Measurements from ENCODE around the gene RBMS2. TPM values are rescaled to one million over a fixed set of nuclear protein-coding genes. Genes with fewer than 3 reads are reported as not detected.

RBMS2 gene
- total and polyA plus RNA-seq, 9 of the 15 experiments (the other 6 are each of a cell fraction or from before 2014, with no cell fraction given), result 0.08 to 10.5 (median 0.31) TPM

GRCh38 chr12:56585098-56585497 is 63.5 kb downstream of the RBMS2 start:
- BruUV-seq (replicated peaks), result no TSS peak
- H3K79me2 ChIP-seq (ENCODE audit: control insufficient read depth, insufficient read depth, low read length), result no peaks in the 10 kb centered on the region
- no peaks in the 10 kb centered on the region for H3K36me3 ChIP-seq (ENCODE audit: control insufficient read depth, insufficient read depth, low read length)
- H3K9ac ChIP-seq (ENCODE audit: insufficient read depth in 1 of 2, low read depth in 2 of 2, low read length in 2 of 2), result no peak overlapping the region
- DNase-seq (ENCODE audit: extremely low read depth in 1 of 4, low spot score in 3 of 4) (no peak), ATAC-seq (no peak), FAIRE-seq (no peak)
- in situ Hi-C loops (cut with MboI), result no loop called here
- 0 out of 5 replicates have a peak, but pooled peaks cover 0 to 5% of the 10 kb centered on the region in 2 experiments for H3K27me3 ChIP-seq (ENCODE audit: control insufficient read depth in 2 of 2, insufficient read depth in 2 of 2, low read length in 2 of 2)
- intact Hi-C loops (cut with micrococcal nuclease), result no loop called here
- H3K4me3 ChIP-seq, result no peak overlapping the region
- TF ChIP-seq SETDB1 (IDR thresholded peaks at IDR 0.05; ENCODE audit: low read length), result no peak
- no peak for TF ChIP-seq ARID1B (IDR thresholded peaks at IDR 0.05)
- TF ChIP-seq NFIX (CRISPR knock-in tag; IDR thresholded peaks at IDR 0.05; ENCODE audit: low read depth), result peak; percentile 86
- no peak for TF ChIP-seq MYNN (IDR thresholded peaks at IDR 0.05)
- no peak for TF ChIP-seq MYNN (CRISPR knock-in tag; IDR thresholded peaks at IDR 0.05)
- TF ChIP-seq NFIC (IDR thresholded peaks at IDR 0.05), result peak; percentile 96
- TF ChIP-seq PHF21A (IDR thresholded peaks at IDR 0.05; ENCODE audit: borderline replicate concordance, low read depth), result no peak
- no peak for TF ChIP-seq CC2D1A (IDR thresholded peaks at IDR 0.05)
- no peak for TF ChIP-seq ZNF217 (CRISPR knock-in tag; IDR thresholded peaks at IDR 0.05)
- TF ChIP-seq ZNF551 (CRISPR knock-in tag; IDR thresholded peaks at IDR 0.05), result no peak
- POLR2A ChIA-PET, result no interaction called here
- 63% methylated on average over 4 of the region's 4 CpGs for WGBS (ENCODE audit: insufficient coverage, low coverage, missing lambda C conversion rate)
- no peak overlapping the region for H2AFZ ChIP-seq (ENCODE audit: low read depth, low read length)
- H3K4me2 ChIP-seq (ENCODE audit: insufficient read depth, low read length), result no peak overlapping the region
- no peaks in the 10 kb centered on the region for H3K9me3 ChIP-seq (replicated peaks; ENCODE audit: control insufficient read depth, insufficient read depth, low read depth, low read length)
- no peaks in the 10 kb centered on the region for H3K9me1 ChIP-seq (ENCODE audit: control insufficient read depth, insufficient read depth, low read length)
- CTCF ChIA-PET (ENCODE audit: low intra/inter-chr PET ratio), result no interaction called here
- H3K4me1 ChIP-seq (replicated peaks in 1 of 2; ENCODE audit: control insufficient read depth in 2 of 2, insufficient read depth in 2 of 2, low read length in 2 of 2), result peaks cover 0 to 11% of the 10 kb centered on the region in 2 experiments; a peak in 1 of 5 replicates
- no peak overlapping the region for H3K27ac ChIP-seq (ENCODE audit: extremely low read depth, low read depth, low read length)
- no peaks in the 10 kb centered on the region for H4K20me1 ChIP-seq (replicated peaks; ENCODE audit: control insufficient read depth, insufficient read depth, low read length)

Data from K562 (cell line).